ENCODE data around the gene HPSE2. TPM values are rescaled to one million over a fixed set of nuclear protein-coding genes. Genes with fewer than 3 reads are reported as not detected.

Gene HPSE2
- total RNA-seq, 1 experiment from 2014 or later = 0.20 TPM

- peaks cover 15 to 36% (median 34%) of the 10 kb centered on the region in 3 experiments for H3K36me3 Mint-ChIP-seq (ENCODE audit: insufficient read depth in 1 of 3, low read depth in 3 of 3)
- no peak overlapping the region for H4K91ac ChIP-seq (ENCODE audit: insufficient read length, low read depth, low read length)
- no peak overlapping the region for H3K4ac ChIP-seq (ENCODE audit: low read depth, low read length)
- H3K4me1 ChIP-seq (ENCODE audit: insufficient read depth, low read length) = no peaks in the 10 kb centered on the region
- TF ChIP-seq, protein P1, sequence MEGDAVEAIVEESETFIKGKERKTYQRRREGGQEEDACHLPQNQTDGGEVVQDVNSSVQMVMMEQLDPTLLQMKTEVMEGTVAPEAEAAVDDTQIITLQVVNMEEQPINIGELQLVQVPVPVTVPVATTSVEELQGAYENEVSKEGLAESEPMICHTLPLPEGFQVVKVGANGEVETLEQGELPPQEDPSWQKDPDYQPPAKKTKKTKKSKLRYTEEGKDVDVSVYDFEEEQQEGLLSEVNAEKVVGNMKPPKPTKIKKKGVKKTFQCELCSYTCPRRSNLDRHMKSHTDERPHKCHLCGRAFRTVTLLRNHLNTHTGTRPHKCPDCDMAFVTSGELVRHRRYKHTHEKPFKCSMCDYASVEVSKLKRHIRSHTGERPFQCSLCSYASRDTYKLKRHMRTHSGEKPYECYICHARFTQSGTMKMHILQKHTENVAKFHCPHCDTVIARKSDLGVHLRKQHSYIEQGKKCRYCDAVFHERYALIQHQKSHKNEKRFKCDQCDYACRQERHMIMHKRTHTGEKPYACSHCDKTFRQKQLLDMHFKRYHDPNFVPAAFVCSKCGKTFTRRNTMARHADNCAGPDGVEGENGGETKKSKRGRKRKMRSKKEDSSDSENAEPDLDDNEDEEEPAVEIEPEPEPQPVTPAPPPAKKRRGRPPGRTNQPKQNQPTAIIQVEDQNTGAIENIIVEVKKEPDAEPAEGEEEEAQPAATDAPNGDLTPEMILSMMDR (conservative IDR thresholded peaks at IDR 0.05) = peak; percentile 84
- no peak overlapping the region for H3K18ac ChIP-seq (ENCODE audit: insufficient read length, low read depth, low read length)
- H3K14ac ChIP-seq (ENCODE audit: insufficient read depth, low read length) = no peak overlapping the region
- no peak overlapping the region for H3K56ac ChIP-seq (ENCODE audit: insufficient read length, low read depth, low read length)
- no peak overlapping the region; a peak in 1 of 5 replicates for H3K4me3 Mint-ChIP-seq
- H3K4me1 Mint-ChIP-seq = peaks cover 6% of the 10 kb centered on the region in 2 experiments
- no peak overlapping the region for H4K5ac ChIP-seq (ENCODE audit: insufficient read length, low read depth, low read length)
- peaks cover 34 to 48% of the 10 kb centered on the region in 2 experiments for H3K9me3 Mint-ChIP-seq
- no peaks in the 10 kb centered on the region for H3K27me3 ChIP-seq (ENCODE audit: insufficient read depth, low read length)
- no peak overlapping the region for H2BK15ac ChIP-seq (ENCODE audit: low read depth, low read length)
- no peak overlapping the region for H3K9ac ChIP-seq (ENCODE audit: extremely low read depth, insufficient read length, low read length)
- H4K20me1 ChIP-seq (ENCODE audit: control insufficient read depth, insufficient read depth, insufficient read length) = no peaks in the 10 kb centered on the region
- H3K79me2 ChIP-seq (ENCODE audit: insufficient read depth, low read length) = no peaks in the 10 kb centered on the region
- H3K79me1 ChIP-seq (ENCODE audit: insufficient read depth, low read depth, low read length, poor library complexity, severe bottlenecking) = no peaks in the 10 kb centered on the region
- H3K9me3 ChIP-seq (ENCODE audit: control insufficient read depth, low read depth, low read length) = no peaks in the 10 kb centered on the region
- no peak overlapping the region for H2BK12ac ChIP-seq (ENCODE audit: insufficient read length, low read depth, low read length)
- no peak overlapping the region for H2AK5ac ChIP-seq (ENCODE audit: insufficient read length, low read length)
- peaks cover 3% of the 10 kb centered on the region for H3K27me3 Mint-ChIP-seq (ENCODE audit: low read depth)
- peak; percentile 60 for DNase-seq
- H3T11ph ChIP-seq (ENCODE audit: low read length) = no peak overlapping the region
- no peak overlapping the region for H4K8ac ChIP-seq (replicated peaks; ENCODE audit: insufficient read length, low read depth, low read length)
- H2BK120ac ChIP-seq (ENCODE audit: low read depth, low read length, poor library complexity, severe bottlenecking) = no peak overlapping the region
- no peak overlapping the region for H2BK5ac ChIP-seq (ENCODE audit: insufficient read length, low read length)
- no CpG with 5 or more reads among the region's 13 CpGs for WGBS (ENCODE audit: extremely low coverage, insufficient read length, low lambda C conversion rate)
- H2AFZ ChIP-seq (ENCODE audit: low read length) = no peak overlapping the region
- no peak overlapping the region for H3K27ac ChIP-seq (ENCODE audit: insufficient read length, low read depth, low read length)
- H3K27ac Mint-ChIP-seq = no peak overlapping the region
- no peaks in the 10 kb centered on the region for H3K23me2 ChIP-seq (ENCODE audit: insufficient read length, low read depth, low read length, poor library complexity, severe bottlenecking)
- H3K23ac ChIP-seq (ENCODE audit: insufficient read length, low read depth, low read length) = no peak overlapping the region
- no peak overlapping the region for H2BK20ac ChIP-seq (ENCODE audit: low read depth, low read length, poor library complexity, severe bottlenecking)
- no peak overlapping the region for H3K4me2 ChIP-seq (ENCODE audit: insufficient read depth, insufficient read length, low read length)
Measured at GRCh38 chr10:98664329-98665042, 571.2 kb downstream of the HPSE2 start.
